GM10266 (cell line): ENCODE results near the gene SUMF1.

ENCODE experiments used
- DNase-seq: peaks from one replicate; pipeline ENCODE4 v3.0.0; 2012; ENCODE audit errors: extremely low spot score
- TF ChIP-seq, protein P1 (sequence below): IDR thresholded peaks from 2 replicates; pipeline ENCODE4 v1.5.1; 2012; ENCODE audit warnings: mild to moderate bottlenecking, low read depth; ENCODE audit not compliant: control insufficient read depth, insufficient read depth; ENCODE audit errors: missing control alignments

SUMF1 gene

DNA sequence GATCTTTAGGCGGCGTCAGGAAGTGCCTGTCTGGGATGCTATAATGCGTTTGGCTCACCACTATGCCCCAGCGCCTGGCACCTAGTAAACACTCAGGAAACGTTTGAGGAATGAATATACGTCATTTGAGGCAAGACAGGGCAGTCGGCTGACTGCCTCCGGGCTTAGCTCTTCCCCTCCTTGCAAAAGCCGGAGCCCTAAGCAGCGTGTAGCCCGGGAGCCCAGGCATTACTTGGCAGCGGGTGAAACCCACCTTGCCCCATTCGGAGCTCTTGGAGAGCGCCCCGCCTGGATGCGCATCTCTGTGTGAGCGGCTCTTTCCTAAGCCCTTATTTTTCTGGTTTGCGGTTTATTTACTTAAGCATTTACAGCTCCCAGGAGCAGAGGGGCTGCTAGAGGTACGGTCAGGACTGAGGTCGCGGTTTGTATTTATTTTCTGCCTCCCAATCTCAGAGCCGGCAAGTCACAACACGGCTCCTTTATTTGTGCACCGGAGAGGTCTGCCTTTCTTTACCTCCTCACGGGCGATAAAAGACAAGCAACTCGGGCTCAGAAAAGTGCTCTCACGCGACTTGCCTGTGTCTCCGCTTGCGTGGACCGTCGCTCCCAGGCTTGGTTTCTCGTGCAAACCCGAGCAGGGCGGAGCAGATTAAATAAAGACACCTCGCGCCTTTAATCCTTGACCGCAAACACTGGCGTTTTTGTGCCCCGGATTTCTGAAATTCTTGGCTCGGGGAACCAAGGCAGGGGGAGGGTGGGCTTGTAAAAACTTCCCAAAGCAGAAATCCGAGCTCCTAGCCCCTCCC lies 25.3 kb upstream of the SUMF1 start:
- TF ChIP-seq, protein P1, sequence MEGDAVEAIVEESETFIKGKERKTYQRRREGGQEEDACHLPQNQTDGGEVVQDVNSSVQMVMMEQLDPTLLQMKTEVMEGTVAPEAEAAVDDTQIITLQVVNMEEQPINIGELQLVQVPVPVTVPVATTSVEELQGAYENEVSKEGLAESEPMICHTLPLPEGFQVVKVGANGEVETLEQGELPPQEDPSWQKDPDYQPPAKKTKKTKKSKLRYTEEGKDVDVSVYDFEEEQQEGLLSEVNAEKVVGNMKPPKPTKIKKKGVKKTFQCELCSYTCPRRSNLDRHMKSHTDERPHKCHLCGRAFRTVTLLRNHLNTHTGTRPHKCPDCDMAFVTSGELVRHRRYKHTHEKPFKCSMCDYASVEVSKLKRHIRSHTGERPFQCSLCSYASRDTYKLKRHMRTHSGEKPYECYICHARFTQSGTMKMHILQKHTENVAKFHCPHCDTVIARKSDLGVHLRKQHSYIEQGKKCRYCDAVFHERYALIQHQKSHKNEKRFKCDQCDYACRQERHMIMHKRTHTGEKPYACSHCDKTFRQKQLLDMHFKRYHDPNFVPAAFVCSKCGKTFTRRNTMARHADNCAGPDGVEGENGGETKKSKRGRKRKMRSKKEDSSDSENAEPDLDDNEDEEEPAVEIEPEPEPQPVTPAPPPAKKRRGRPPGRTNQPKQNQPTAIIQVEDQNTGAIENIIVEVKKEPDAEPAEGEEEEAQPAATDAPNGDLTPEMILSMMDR: no peak
- DNase-seq: no peak

DNA sequence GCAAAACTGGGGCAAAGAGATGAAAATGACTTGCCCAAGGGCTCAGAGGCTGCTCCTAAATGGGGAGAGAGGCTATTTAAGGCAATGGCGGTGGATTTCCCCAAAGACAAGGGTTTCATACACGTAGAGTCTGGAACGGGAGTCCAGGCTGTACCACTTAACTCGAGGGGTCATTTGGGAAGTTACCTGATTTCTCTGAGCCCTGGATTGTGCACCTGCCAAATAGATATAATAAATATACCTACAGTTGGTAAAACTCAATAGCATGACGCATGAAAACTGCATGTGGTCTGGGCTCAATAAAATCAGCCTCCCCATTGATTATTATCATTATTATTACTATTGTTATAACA lies 24.8 kb upstream of the SUMF1 start:
- no peak for DNase-seq
- TF ChIP-seq, protein P1: no peak

DNA sequence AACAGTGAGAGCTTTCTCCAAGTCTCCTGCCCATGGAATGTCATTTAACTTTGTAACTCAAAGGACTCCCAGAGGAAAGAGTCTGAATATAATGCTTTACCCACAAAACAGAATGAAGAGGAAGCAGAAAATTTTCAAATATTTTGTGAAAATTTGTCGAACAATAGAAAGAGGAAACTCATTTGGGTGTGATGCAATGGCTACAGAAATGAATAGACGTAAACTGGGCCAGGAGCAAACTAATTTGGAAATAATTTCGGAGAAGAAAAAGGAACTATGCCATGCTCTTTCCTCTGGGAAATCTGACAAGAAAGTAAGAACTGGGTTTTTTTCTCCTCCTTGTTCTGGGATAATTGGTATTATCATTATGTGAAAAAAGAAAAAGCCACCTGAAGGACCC lies 11.2 kb upstream of the SUMF1 start:
- no peak for DNase-seq

DNA sequence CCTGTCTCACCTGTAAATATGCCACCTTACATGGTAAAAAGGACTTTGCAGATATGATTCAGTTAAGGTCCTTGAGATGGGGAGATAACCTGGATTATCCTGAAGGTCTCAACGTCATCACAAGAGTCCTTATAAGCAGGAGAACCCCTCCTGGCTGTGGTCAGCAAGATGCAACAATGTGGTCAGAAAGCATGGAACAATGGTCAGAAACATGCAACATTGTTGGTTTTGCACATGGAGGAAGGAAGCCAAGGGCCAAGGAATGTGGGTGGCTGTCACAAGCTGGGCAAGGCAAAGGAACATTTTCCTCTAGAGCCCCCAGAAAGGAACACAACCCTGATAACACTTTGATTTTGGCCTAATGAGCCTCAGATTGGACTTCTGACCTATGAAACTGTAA lies 9.4 kb upstream of the SUMF1 start:
- no peak for DNase-seq
- TF ChIP-seq, protein P1: no peak

More for the DNA sequence above, 11.2 kb upstream of the SUMF1 start:
- TF ChIP-seq, protein P1: no peak

DNA sequence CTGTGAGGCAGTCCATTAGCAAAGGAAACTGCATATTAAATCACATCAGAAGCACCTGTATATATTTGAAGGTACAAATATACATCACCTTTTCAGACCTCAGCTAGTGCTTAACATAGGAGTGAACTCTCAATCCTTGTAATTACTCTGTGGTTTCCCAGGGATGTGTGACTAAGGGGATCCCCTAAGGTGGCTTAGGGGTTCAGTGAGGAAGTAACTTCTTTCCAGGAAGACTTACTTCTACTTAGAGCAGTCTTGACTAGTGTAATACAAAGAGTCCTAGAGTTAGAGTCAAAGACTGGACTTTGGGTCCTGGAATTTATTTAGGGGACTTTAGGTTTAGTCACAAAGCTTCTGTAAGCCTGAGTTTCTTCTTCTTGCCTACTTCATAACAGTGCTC lies 8.7 kb upstream of the SUMF1 start:
- DNase-seq: no peak
- TF ChIP-seq, protein P1: no peak

DNA sequence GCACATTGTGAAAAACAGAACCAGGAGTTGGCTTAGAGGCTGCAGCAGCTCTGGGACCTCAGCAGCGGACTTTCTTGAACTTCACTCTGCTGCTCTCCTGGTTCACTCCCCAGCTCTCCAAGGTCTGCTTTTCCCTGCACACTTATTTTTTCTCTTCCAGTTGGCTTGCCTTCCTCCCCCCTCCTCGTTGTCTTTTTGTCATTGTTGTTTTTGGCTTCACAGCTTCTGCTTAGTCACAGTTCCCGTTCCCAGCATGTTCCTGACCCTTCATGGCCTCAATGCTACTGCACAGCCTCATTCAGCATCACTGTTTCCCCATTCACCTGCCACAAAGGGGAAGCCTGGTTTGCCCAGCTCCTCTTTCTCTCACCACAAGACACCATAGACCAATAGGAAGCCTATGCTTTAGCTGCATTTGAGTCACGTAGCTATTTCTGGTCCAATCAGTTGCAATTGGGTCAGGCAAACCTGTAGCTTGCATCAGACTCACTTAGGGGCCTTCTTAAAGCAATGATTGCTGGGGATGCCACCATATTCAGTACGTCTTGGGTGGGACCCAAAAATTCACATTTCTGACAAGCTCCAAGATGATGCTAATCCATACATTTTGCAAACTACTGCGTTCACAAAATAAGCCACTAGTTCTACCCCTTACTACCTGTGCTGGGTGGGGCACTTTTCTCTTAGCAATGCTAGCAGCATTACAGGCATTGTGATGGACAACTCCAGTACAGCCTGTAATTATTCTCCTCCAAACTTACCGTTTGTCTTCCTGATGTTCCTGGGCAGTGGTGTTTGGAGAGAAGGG lies 7.8 kb upstream of the SUMF1 start:
- DNase-seq: no peak
- TF ChIP-seq, protein P1: no peak

DNA sequence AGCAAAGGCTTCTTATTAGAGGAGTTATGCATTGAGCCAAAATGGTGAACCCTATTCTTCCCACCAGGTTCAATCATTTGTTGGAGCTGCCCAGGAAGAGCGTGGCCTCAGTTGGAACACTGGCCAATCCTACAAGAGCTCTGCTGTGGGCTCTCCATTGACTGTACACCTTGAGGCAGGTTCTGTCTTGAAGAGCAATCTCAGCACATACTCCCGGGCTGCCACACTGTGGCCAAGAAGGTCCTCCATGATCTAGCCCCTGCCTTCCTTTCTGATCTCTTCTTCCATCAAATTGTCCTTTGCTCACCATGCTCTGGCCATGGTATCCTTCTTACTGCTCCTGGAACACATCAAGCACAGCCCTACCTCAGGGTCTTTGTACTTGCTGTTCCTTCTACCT lies 5.7 kb upstream of the SUMF1 start:
- TF ChIP-seq, protein P1: no peak
- no peak for DNase-seq
